Measurements from ENCODE around the gene NCLN.
A peak's percentile ranks its signal among the peaks of the same experiment; 100 is the strongest.
"Not testable (repeated sequence)": the region's sequence is repeated elsewhere in the genome, so short reads cannot be mapped to it uniquely, and the experiment has no call there.

The NCLN gene

GRCh38 chr19:3185461-3186159 is at the start of gene NCLN:
Gene NCLN (plus strand): TSS chr19:3185930. CDS start chr19:3186031, 101 bp downstream.
- DNase-seq, result peak; percentile 95

- DNase-seq, result peak; percentile 34
Measured at GRCh38 chr19:3135961-3136683, 49.6 kb upstream of the NCLN start, which contains the start of gene GNA15. Gene GNA15 (plus strand): TSS chr19:3136033. CDS start chr19:3136451, 418 bp downstream.

- DNase-seq, result no peak
Measured at GRCh38 chr19:3136684-3137055, 49.1 kb upstream of the NCLN start.

- DNase-seq, result no peak
Measured at GRCh38 chr19:3137119-3137518, 48.6 kb upstream of the NCLN start.

- DNase-seq, result no peak
Measured at GRCh38 chr19:3138268-3138667, 47.5 kb upstream of the NCLN start.

GRCh38 chr19:3140667-3141038 is 45.1 kb upstream of the NCLN start:
- no peak for DNase-seq

GRCh38 chr19:3142292-3142670 is 43.4 kb upstream of the NCLN start:
- DNase-seq, result peak; percentile 74

- DNase-seq, result no peak
Measured at GRCh38 chr19:3142781-3143337, 42.9 kb upstream of the NCLN start.

- no peak for DNase-seq
Measured at GRCh38 chr19:3145909-3146676, 39.6 kb upstream of the NCLN start.

GRCh38 chr19:3146677-3147100 is 39.0 kb upstream of the NCLN start:
- DNase-seq, result peak; percentile 75

GRCh38 chr19:3148503-3148902 is 37.2 kb upstream of the NCLN start:
- DNase-seq, result no peak

- no peak for DNase-seq
Measured at GRCh38 chr19:3149089-3149488, 36.6 kb upstream of the NCLN start.

- DNase-seq, result no peak
Measured at GRCh38 chr19:3149526-3150505, 35.9 kb upstream of the NCLN start.

- no peak for DNase-seq
Measured at GRCh38 chr19:3150739-3151329, 34.9 kb upstream of the NCLN start.

GRCh38 chr19:3151563-3152418 is 33.9 kb upstream of the NCLN start:
- no peak for DNase-seq

- no peak for DNase-seq
Measured at GRCh38 chr19:3152419-3152780, 33.3 kb upstream of the NCLN start.

GRCh38 chr19:3153286-3154230 is 32.2 kb upstream of the NCLN start:
- no peak for DNase-seq

- not testable (repeated sequence) for DNase-seq
Measured at GRCh38 chr19:3154447-3154846, 31.3 kb upstream of the NCLN start.

GRCh38 chr19:3154957-3155736 is 30.6 kb upstream of the NCLN start:
- peak; percentile 90 for DNase-seq
